ENCODE data around the gene ANO5.
A peak's percentile ranks its signal among the peaks of the same experiment; 100 is the strongest.
"Not testable (repeated sequence)": the region's sequence is repeated elsewhere in the genome, so short reads cannot be mapped to it uniquely, and the experiment has no call there.

The ANO5 gene

GRCh38 chr11:22199243-22199642 is 6.4 kb downstream of the ANO5 start:
- DNase-seq = peak; percentile 31

GRCh38 chr11:22203281-22203680 is 10.4 kb downstream of the ANO5 start:
- no peak for DNase-seq

- DNase-seq = no peak
These were observed 14.3 kb downstream of the ANO5 start for GRCh38 chr11:22207162-22207561.

- no peak for DNase-seq
These were observed 15.4 kb downstream of the ANO5 start for GRCh38 chr11:22208151-22208858.

- no peak for DNase-seq
These were observed 24.1 kb downstream of the ANO5 start for GRCh38 chr11:22216940-22217339.

GRCh38 chr11:22221143-22221542 is 28.3 kb downstream of the ANO5 start:
- no peak for DNase-seq

GRCh38 chr11:22225190-22225589 is 32.3 kb downstream of the ANO5 start:
- no peak for DNase-seq

- DNase-seq = no peak
These were observed 41.9 kb downstream of the ANO5 start for GRCh38 chr11:22234743-22235142.

- peak; percentile 51 for DNase-seq
These were observed 52.2 kb downstream of the ANO5 start for GRCh38 chr11:22244986-22245592.

- no peak for DNase-seq
These were observed 54.1 kb downstream of the ANO5 start for GRCh38 chr11:22246992-22247391.

GRCh38 chr11:22249871-22250270 is 57.0 kb downstream of the ANO5 start:
- no peak for DNase-seq

GRCh38 chr11:22256876-22257275 is 64.0 kb downstream of the ANO5 start:
- no peak for DNase-seq

GRCh38 chr11:22263613-22264012 is 70.7 kb downstream of the ANO5 start:
- DNase-seq = no peak

GRCh38 chr11:22268983-22269624 is 76.2 kb downstream of the ANO5 start:
- not testable (repeated sequence) for DNase-seq

- no peak for DNase-seq
These were observed 80.9 kb downstream of the ANO5 start for GRCh38 chr11:22273781-22274180.

GRCh38 chr11:22275600-22275999 is 82.7 kb downstream of the ANO5 start:
- no peak for DNase-seq

- DNase-seq = no peak
These were observed 83.7 kb downstream of the ANO5 start for GRCh38 chr11:22276535-22276934.

- not testable (repeated sequence) for DNase-seq
These were observed 92.1 kb downstream of the ANO5 start for GRCh38 chr11:22284991-22285390.

- no peak for DNase-seq
These were observed 109.5 kb downstream of the ANO5 start for GRCh38 chr11:22302368-22302767.

GRCh38 chr11:22304337-22304961 is 111.6 kb downstream of the ANO5 start:
- DNase-seq = peak; percentile 69

GRCh38 chr11:22317656-22318055 is 124.8 kb downstream of the ANO5 start:
- DNase-seq = no peak

- no peak for DNase-seq
These were observed 138.9 kb downstream of the ANO5 start for GRCh38 chr11:22331771-22332170.
